Measurements from ENCODE around the gene CLIP2.
A peak's percentile ranks its signal among the peaks of the same experiment; 100 is the strongest.
"Not testable (repeated sequence)": the region's sequence is repeated elsewhere in the genome, so short reads cannot be mapped to it uniquely, and the experiment has no call there.

Gene CLIP2

DNA sequence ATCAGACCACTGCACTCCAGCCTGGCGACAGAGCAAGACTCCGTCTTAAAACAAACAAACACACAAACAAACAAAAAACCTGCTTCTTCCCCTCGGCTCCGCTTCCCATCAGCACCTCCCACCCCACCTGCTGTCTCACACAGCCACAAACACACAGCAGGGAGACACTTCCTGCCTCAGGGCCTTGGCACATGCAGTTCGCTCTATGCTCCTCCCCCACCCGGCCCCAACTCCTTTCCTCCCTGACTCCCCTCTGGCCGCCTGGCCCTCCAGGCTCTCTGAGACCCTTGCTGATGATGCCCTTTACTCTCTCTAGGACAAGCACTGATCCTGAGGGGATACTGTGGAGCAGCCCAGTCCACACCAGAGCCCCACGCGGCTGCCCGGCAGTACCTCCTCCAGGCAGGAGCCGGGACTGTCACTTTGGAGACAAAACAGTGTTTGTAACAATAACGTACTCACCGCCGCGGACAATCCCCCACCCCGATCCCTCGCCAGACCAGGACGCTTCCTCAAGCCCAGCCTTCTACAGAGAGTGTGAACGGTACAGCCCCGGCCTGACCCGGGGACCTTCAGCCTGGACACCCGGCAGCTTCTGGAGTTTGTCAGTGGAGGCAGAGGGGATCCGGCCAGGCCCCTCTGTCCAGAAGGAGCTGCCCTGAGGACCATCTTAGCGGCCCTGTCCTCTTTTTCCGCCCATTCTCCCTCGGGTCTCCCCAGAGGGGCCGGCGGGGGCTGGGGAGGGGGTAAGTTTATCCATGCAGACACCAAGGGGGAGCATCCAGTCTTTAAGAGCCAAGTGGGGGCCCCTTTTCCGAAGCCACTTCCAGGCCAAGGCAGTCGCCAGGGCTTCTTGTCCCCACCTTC lies 114.5 kb downstream of the CLIP2 start:
- no peak for DNase-seq (ENCODE audit: low read depth, low spot score)

DNA sequence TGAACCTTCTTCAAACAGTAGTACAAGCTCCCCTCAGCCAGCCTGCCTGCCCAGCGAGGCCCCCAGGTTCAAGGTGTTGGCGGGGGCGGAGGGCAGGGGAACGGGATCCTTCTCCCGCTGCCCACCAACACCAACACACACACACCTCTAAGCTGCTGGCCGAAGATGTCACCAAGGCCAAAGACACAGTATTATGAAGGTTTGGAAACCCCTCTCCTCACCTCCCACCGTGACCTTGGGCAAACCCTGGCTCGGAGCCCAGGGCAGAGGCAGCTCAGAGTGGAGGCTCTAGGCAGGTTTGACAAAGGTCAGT lies 115.1 kb downstream of the CLIP2 start:
- no peak for DNase-seq (ENCODE audit: low read depth, low spot score)

- no peak for DNase-seq (ENCODE audit: low read depth, low spot score)
Measured at GRCh38 chr7:74404741-74405140, 115.5 kb downstream of the CLIP2 start.

DNA sequence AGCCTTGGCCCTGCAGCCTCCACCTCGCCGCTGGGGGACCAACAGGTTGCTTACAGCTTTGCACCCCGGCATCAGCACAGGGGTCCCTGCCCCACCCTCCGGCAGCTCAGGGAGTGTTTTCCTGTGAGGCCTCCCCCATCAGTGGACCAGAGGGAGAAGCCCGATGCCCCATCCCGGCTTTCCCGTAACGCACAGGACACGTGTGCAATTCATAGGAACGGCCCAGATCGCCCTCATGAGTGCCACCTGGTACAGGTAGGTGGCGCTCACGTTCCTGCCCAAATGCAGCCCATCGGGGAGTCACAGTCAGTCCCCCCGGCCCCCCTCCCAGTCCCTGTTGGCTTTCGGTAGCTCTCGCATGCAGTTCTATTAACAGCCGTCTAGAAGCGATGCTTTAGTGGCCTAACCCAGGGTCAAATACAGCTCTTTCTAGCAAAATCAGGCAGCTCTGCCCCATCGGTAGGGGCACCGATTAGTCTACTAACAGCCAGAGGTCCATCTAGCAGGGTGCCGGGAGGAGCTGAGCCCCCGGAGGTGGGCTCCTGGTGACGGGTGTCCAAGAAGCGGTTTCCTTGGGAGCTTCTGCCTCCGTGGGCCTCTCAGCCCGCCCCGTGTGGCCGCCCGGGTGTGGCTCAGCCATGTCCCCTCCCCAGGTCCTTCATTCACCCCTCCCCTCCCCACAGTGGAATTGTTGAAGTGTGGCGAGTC lies 116.1 kb downstream of the CLIP2 start:
- DNase-seq (ENCODE audit: low read depth, low spot score): no peak

- no peak for DNase-seq (ENCODE audit: low read depth, low spot score)
Measured at GRCh38 chr7:74405899-74406512, 116.8 kb downstream of the CLIP2 start.

DNA sequence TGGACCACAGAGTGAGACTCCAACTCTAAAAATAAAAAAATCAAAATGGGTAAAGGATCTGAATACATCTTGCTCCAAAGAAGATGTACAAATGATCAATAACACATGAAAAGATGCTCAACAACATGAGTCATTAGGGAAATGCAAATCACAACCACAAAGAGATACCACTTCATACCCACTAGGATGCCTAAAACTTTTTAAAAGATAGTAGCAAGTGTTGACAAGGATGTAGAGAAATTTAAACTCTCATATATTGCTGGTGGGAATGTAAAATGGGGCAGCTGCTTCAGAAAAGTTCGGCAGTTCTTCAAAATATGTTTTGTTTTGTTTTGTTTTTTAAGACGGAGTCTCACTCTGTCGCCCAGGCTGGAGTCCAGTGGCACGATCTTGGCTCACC lies 118.8 kb downstream of the CLIP2 start:
- DNase-seq (ENCODE audit: low read depth, low spot score): no peak

- DNase-seq (ENCODE audit: low read depth, low spot score): no peak
Measured at GRCh38 chr7:74409571-74409970, 120.4 kb downstream of the CLIP2 start.

- no peak for DNase-seq (ENCODE audit: low read depth, low spot score)
Measured at GRCh38 chr7:74410772-74411171, 121.6 kb downstream of the CLIP2 start.

GRCh38 chr7:74411571-74411970 lies 122.4 kb downstream of the CLIP2 start:
- DNase-seq (ENCODE audit: low read depth, low spot score): not testable (repeated sequence)

DNA sequence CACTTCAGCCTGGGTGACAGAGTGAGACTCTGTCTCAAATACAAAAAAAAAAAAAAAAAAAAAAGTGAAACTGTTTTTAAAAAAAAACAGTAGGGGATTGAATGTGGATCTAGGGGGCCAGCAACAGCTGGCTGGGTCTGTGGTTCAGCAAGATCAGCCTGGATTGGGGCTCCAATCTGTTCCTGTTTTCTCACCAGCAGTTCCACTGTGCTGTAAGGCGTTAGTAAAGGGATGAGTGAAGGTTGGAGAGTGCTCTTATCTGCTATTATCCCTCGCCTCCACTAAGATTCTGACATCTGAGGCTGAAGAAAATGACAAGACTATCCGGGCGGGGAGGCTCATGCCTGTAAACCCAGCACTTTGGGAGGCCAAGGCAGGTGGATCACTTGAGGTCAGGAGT lies 122.8 kb downstream of the CLIP2 start:
- no peak for DNase-seq (ENCODE audit: low read depth, low spot score)

GRCh38 chr7:74412603-74413002 lies 123.4 kb downstream of the CLIP2 start:
- no peak for DNase-seq (ENCODE audit: low read depth, low spot score)

DNA sequence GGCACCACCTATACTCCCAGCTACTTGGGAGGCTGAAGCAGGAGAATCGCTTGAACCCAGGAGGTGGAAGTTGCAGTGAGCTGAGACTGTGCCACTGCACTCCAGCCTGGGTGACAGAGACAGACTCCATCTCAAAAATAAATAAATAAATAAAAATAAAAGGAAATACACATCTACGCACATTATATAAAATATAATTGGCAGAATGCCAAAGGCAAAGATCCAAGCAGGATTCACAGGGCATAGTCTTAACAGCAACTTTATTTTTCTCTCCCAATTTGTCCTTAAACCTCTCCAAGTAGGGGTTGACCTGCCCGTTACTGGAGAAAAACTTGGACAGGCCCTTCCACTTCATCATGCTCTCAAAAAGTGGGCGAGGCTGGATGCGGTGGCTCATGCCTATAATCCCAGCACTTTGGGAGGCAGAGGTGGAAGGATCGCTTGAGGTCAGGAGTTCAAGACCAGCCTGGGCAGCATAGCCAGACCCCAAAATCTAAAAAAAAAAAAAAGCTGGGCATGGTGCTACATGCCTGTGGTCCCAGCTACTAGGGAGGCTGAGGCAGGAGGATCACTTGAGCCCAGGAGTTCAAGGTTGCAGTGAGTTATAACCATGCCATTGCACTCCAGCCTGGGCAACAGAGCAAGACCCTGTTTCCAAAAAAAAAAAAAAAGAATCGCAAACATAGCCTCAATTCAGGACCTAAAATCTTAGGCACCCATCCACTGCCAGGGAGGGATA lies 125.6 kb downstream of the CLIP2 start:
- DNase-seq (ENCODE audit: low read depth, low spot score): not testable (repeated sequence)

DNA sequence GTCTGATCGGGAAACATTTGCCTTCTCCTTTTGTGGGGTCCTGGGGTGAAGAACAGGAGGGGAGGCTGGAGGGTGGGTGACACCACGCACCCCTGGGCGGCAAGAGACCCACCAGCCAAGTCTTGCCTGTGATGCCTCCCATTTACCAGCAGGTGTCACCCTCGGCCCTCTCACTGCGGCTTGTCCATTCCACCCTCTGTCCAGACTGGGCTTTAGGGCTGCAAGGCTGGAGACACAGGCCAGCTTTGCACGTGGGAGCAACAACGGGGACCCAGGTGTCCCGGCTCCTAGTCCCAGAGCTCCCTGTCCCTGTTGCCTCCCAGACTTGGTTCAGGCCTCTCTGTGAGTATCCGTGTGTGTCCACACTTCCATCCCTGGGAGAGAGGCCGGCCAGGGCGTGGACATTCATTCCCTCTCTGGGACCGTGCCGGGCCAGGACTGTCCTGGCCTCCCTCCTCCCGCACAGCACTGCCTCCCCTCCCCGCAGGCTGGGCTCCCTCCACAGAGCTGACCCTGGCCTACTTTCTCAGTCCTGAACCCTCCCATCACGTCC lies 128.3 kb downstream of the CLIP2 start:
- DNase-seq (ENCODE audit: low read depth, low spot score): no peak

- no peak for DNase-seq (ENCODE audit: low read depth, low spot score)
Measured at GRCh38 chr7:74418076-74418475, 128.9 kb downstream of the CLIP2 start.

DNA sequence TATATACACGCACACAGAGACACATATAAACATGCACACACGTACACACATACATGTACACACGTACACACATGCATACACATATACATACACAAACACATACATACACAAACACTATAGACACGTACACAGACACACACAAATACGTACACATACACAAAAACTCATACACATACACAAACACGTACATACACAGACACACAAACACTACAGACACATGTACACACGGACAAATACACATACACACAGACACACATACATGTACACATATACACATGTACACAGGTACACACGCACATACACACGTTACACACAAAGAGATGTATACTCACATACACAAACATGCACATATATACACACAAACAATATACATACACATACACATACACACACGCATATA lies 129.3 kb downstream of the CLIP2 start:
- DNase-seq (ENCODE audit: low read depth, low spot score): no peak

DNA sequence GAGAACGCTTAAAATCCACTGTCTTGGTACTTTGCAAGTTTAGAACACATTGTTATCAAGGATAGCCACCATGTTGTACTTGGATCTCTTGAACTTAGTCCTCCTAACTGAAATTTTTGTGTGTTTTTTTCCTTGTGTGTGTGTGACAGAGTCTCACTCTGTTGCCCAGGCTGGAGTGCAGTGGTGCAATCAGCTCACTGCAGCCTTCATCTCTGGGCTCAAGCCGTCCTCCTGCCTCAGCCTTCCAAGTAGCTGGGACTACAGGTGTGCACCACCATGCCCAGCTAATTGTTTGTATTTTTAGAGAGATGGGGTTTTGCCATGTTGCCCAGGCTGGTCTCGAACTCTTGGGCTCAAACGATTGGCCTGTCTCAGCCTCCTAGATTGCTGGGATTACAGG lies 130.0 kb downstream of the CLIP2 start:
- DNase-seq (ENCODE audit: low read depth, low spot score): not testable (repeated sequence)

- no peak for DNase-seq (ENCODE audit: low read depth, low spot score)
Measured at GRCh38 chr7:74420006-74420405, 130.8 kb downstream of the CLIP2 start.

GRCh38 chr7:74424291-74424880 lies 135.2 kb downstream of the CLIP2 start:
- no peak for DNase-seq (ENCODE audit: low read depth, low spot score)

DNA sequence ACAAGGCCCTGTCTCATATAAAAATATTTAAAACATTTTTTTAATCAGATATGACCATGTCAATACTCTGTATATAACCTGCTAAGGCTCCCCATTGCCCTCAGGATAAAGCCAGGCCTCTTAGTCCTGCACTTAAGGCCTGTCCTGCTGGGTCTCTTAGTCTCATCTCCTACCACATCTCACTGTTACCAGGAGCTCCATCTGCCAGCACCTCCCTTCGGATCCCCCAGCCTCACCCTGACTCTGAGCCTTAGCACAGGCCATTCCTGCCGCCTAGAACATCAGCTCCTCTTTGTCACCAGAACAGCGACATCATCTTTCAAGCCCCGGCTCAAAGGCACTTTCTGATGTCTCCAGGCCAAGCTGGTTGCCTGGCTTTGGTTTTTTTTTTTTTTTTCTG lies 138.8 kb downstream of the CLIP2 start:
- no peak for DNase-seq (ENCODE audit: low read depth, low spot score)

DNA sequence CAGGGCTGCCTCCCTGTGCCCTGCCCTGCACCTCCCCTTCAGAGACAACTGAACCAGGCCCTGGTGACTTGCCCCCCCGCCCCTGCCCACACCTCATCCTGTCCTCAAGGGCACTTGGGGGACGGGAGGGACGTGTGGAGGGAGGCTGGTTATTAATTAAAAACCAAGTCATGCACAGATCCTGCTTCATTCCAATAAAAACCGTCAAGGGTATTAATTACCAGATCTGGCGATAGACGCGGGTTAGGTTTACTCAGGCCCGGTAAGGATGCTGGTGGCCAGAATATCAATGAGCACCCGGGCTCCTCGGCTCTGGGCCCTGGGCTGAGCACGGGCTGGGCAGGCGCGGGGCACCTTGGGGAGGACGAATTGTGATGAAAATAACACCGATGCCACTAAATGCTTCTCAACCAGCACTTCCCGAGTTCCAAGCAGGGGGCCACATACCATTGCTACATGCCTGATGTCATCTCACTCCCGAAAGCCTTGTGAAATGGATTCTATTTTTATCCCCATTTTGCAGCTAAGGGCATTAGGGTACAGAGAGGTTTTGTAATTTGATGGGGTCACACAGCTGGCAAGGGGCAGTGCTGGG lies 140.0 kb downstream of the CLIP2 start:
- DNase-seq (ENCODE audit: low read depth, low spot score): peak; percentile 74

DNA sequence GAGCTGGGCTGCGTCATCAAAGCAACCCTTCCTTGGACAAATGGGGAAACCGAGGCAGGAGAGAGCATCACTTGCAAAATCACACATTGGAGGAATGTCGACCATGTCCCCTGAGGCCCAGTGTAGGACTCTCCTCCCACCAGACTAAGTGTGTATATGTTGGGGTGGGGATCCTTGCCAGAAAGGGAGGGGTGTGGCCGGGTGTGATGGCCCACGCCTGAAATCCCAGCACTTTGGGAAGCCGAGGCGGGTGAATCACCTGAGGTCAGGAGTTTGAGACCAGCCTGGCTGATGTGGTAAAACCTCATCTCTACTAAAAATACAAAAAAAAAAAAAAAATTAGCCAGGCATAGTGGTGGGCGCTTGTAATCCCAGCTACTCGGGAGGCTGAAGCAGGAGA lies 141.2 kb downstream of the CLIP2 start:
- not testable (repeated sequence) for DNase-seq (ENCODE audit: low read depth, low spot score)

Data from iPS DF 19.7 (cell line).